ENCODE data around the gene MYCBPAP. TPM values are rescaled to one million over a fixed set of nuclear protein-coding genes. Genes with fewer than 3 reads are reported as not detected.
A peak's percentile ranks its signal among the peaks of the same experiment; 100 is the strongest.

Gene MYCBPAP
- total RNA-seq, 1 experiment from 2014 or later: not detected

- H3K4me3 ChIP-seq (replicated peaks in 1 of 2; ENCODE audit: low read depth in 1 of 2, low read length in 2 of 2): peak overlapping the region; percentile 78 to 91; a peak in 3 of 4 replicates
- ChIA-PET RAD21 (ENCODE audit: low non-redundant PET in 1 of 2, low total read pairs in 2 of 2, uncharacterized antibody in 2 of 2, unreplicated experiment in 2 of 2) (interaction anchor here in 1 of 2 experiments (0.9 kb wide), 1 partner anchor 280 kb away, joined by 3 read pairs; no protein-coding TSS in a partner anchor), POLR2A (interaction anchor here (0.9 to 2.0 kb wide), 5 partner anchors 53 to 386 kb away, joined by 3 to 12 read pairs (median 4); partner anchors contain the start of genes EPN3, LRRC59 and TOB1), CTCF (interaction anchor here (0.9 to 2.4 kb wide), 15 partner anchors 13 to 387 kb away, joined by 3 to 33 read pairs (median 4); partner anchors contain the start of gene LRRC59)
- peaks cover 26% of the 10 kb centered on the region for H3K79me2 ChIP-seq (ENCODE audit: insufficient read depth, low read length)
- intact Hi-C loops (cut with micrococcal nuclease): no loop called here
- H3K36me3 ChIP-seq (ENCODE audit: control insufficient read depth in 1 of 2, insufficient read depth in 2 of 2, low read length in 2 of 2): peaks cover 24 to 34% of the 10 kb centered on the region in 2 experiments
- H3K4me1 ChIP-seq (ENCODE audit: control insufficient read depth in 1 of 2, insufficient read depth in 2 of 2, low read length in 2 of 2): peaks cover 21 to 42% of the 10 kb centered on the region in 2 experiments
- no peak overlapping the region for H2AFZ ChIP-seq (ENCODE audit: low read depth, low read length, poor library complexity, severe bottlenecking)
- BruUV-seq (replicated peaks): TSS peak; percentile 52
- no peak for TF ChIP-seq EZH2 (IDR thresholded peaks at IDR 0.05)
- TF ChIP-seq ZBTB33 (IDR thresholded peaks at IDR 0.05; ENCODE audit: extremely low read depth, insufficient replicate concordance, low read length): no peak
- no peak for TF ChIP-seq EGR1 (IDR thresholded peaks at IDR 0.05; ENCODE audit: low read depth)
- TF ChIP-seq SP1 (IDR thresholded peaks at IDR 0.05; ENCODE audit: low read depth): no peak
- TF ChIP-seq MAX (IDR thresholded peaks at IDR 0.05): no peak
- TF ChIP-seq SIN3A (IDR thresholded peaks at IDR 0.05; ENCODE audit: low read depth): no peak
- no peak for TF ChIP-seq FOSL1 (IDR thresholded peaks at IDR 0.05; ENCODE audit: low read depth)
- no peak for TF ChIP-seq ZFX (IDR thresholded peaks at IDR 0.05)
- TF ChIP-seq CTCF (IDR thresholded peaks at IDR 0.05 in 2 of 3, conservative IDR thresholded peaks at IDR 0.05 in 1 of 3; ENCODE audit: borderline replicate concordance in 1 of 3, insufficient read depth in 1 of 3, low read depth in 2 of 3, low read length in 2 of 3): no peak
- no peak for TF ChIP-seq EZH2phosphoT487 (IDR thresholded peaks at IDR 0.05; ENCODE audit: borderline replicate concordance)
- TF ChIP-seq ATF3 (IDR thresholded peaks at IDR 0.05): no peak
- no peak for TF ChIP-seq JUND (IDR thresholded peaks at IDR 0.05)
- no peak for TF ChIP-seq YY1 (IDR thresholded peaks at IDR 0.05; ENCODE audit: extremely low read depth, insufficient replicate concordance, low read depth, low read length)
- no peak for TF ChIP-seq POLR2A (IDR thresholded peaks at IDR 0.05; ENCODE audit: borderline replicate concordance, extremely low read depth, insufficient read depth, insufficient read length)
- TF ChIP-seq CEBPB (IDR thresholded peaks at IDR 0.05; ENCODE audit: low read depth): no peak
- no peak for TF ChIP-seq ZNF274 (IDR thresholded peaks at IDR 0.05; ENCODE audit: low read depth, low read length)
- H3K9me2 ChIP-seq (ENCODE audit: insufficient read depth): no peaks in the 10 kb centered on the region
- H3K27ac ChIP-seq (ENCODE audit: low read depth, low read length): peak overlapping the region; percentile 77
- no peaks in the 10 kb centered on the region for H3K9me3 ChIP-seq (ENCODE audit: control insufficient read depth in 1 of 2, insufficient read depth in 1 of 2, low read depth in 1 of 2, low read length in 2 of 2)
- peak overlapping the region; percentile 87 for H3K4me2 ChIP-seq (ENCODE audit: low read length)
- no peaks in the 10 kb centered on the region for H4K20me1 ChIP-seq (ENCODE audit: insufficient read depth)
- ATAC-seq: no peak
- DNase-seq (ENCODE audit: low read depth, low spot score): no peak
- H3K27me3 ChIP-seq (ENCODE audit: insufficient read depth, low read length): no peaks in the 10 kb centered on the region
- peak overlapping the region; percentile 88 for H3K9ac ChIP-seq (ENCODE audit: low read length)
These were observed 28.0 kb upstream of the MYCBPAP start for GRCh38 chr17:50480142-50480764.
